Karpas-422 (cell line): Measurements from ENCODE around the gene HJURP. TPM values are rescaled to one million over a fixed set of nuclear protein-coding genes. Genes with fewer than 3 reads are reported as not detected.

Source experiments
- DNase-seq: peaks from one replicate; pipeline ENCODE4 v3.0.0-alpha.2; 2015
- H2AFZ ChIP-seq: fragments of 200-600 bp; sonication (generic); 2 replicates; pipeline ENCODE4 v1.6.1; 2014; ENCODE audit warnings: antibody characterized with exemption, low read length, mixed read lengths
- H3K27ac ChIP-seq: fragments of 200-600 bp; sonication (generic); 2 replicates; pipeline ENCODE4 v1.5.1; 2014; ENCODE audit warnings: mild to moderate bottlenecking, low read length, moderate library complexity
- H3K27me3 ChIP-seq: fragments of 200-600 bp; sonication (generic); 2 replicates; pipeline ENCODE4 v1.6.1; 2014; ENCODE audit warnings: low read length, mixed read lengths
- H3K36me3 ChIP-seq: fragments of 200-600 bp; sonication (generic); 2 replicates; pipeline ENCODE4 v1.6.1; 2014; ENCODE audit warnings: low read length, mixed read lengths; ENCODE audit not compliant: insufficient read depth
- H3K4me1 ChIP-seq: fragments of 200-600 bp; sonication (generic); 2 replicates; pipeline ENCODE4 v1.6.1; 2014; ENCODE audit warnings: mild to moderate bottlenecking, low read length, mixed read lengths
- H3K4me2 ChIP-seq: fragments of 200-600 bp; sonication (generic); 2 replicates; pipeline ENCODE4 v1.6.1; 2014; ENCODE audit warnings: low read length, low read depth, mild to moderate bottlenecking; ENCODE audit not compliant: poor library complexity, severe bottlenecking
- H3K4me3 ChIP-seq: fragments of 200-600 bp; sonication (generic); 2 replicates; pipeline ENCODE4 v1.5.1; 2014; ENCODE audit warnings: mild to moderate bottlenecking, antibody characterized with exemption, low read length, mixed read lengths
- H3K79me2 ChIP-seq: fragments of 200-600 bp; sonication (generic); 2 replicates; pipeline ENCODE4 v1.6.1; 2014; ENCODE audit warnings: mild to moderate bottlenecking, low read length, mixed read lengths
- H3K9ac ChIP-seq: fragments of 200-600 bp; sonication (generic); 2 replicates; pipeline ENCODE4 v1.6.0; 2014; ENCODE audit warnings: low read length
- H3K9me2 ChIP-seq: fragments of 200-600 bp; sonication (generic), shearing (Covaris generic); replicated peaks from 2 replicates; pipeline ENCODE4 v1.6.0; 2014; ENCODE audit warnings: mild to moderate bottlenecking, low read length, moderate library complexity; ENCODE audit not compliant: insufficient read depth
- H3K9me3 ChIP-seq: fragments of 300-700, 200-600 bp; sonication (generic); 2 replicates; pipeline ENCODE4 v1.6.1; 2014; ENCODE audit warnings: low read length, mixed read lengths
- H4K20me1 ChIP-seq: fragments of 200-600 bp; sonication (generic); 2 replicates; pipeline ENCODE4 v1.6.1; 2014; ENCODE audit warnings: mild to moderate bottlenecking, antibody characterized with exemption, low read length, low read depth; ENCODE audit not compliant: insufficient read depth
- total RNA-seq: library from RNA; depleted of rRNA; stranded (reverse); fragments of >200 nt; shearing (Covaris generic); gene quantifications from 2 replicates; pipeline ENCODE4 v1.2.3, GENCODE V29; 2014; ENCODE audit warnings: low replicate concordance; rRNA removed

The HJURP gene
- total RNA-seq, 1 experiment from 2014 or later, result 29.0 TPM

- Histone ChIP-seq H3K9me2 (no peaks in the 10 kb centered on the region), H2AFZ (no peak overlapping the region), H3K79me2 (no peaks in the 10 kb centered on the region), H3K4me2 (no peak overlapping the region), H3K4me3 (no peak overlapping the region), H3K9ac (no peak overlapping the region), H3K36me3 (no peaks in the 10 kb centered on the region), H3K9me3 (no peaks in the 10 kb centered on the region), H4K20me1 (no peaks in the 10 kb centered on the region), H3K27me3 (no peaks in the 10 kb centered on the region), H3K27ac (no peak overlapping the region), H3K4me1 (peaks cover 3% of the 10 kb centered on the region; the same call in 1 of the 2 replicates)
- DNase-seq, result no peak
Observed at GRCh38 chr2:233793465-233794127, 60.7 kb downstream of the HJURP start.

- Histone ChIP-seq H3K4me3 (no peak overlapping the region), H3K27ac (no peak overlapping the region)
- no peak for DNase-seq
Observed at GRCh38 chr2:233792720-233793119, 61.6 kb downstream of the HJURP start.

GRCh38 chr2:233791883-233792329 lies 62.4 kb downstream of the HJURP start:
- no peaks in the 10 kb centered on the region for H3K9me2 ChIP-seq
- H3K27me3 ChIP-seq, result no peaks in the 10 kb centered on the region
- DNase-seq, result no peak
- H3K4me1 ChIP-seq, result peaks cover 3% of the 10 kb centered on the region; the same call in 1 of the 2 replicates
- H3K9me3 ChIP-seq, result no peaks in the 10 kb centered on the region
- H3K27ac ChIP-seq, result no peak overlapping the region
- no peaks in the 10 kb centered on the region for H3K79me2 ChIP-seq
- H3K36me3 ChIP-seq, result no peaks in the 10 kb centered on the region
- no peak overlapping the region for H3K4me3 ChIP-seq
- no peak overlapping the region for H3K9ac ChIP-seq
- no peaks in the 10 kb centered on the region for H4K20me1 ChIP-seq
- H2AFZ ChIP-seq, result no peak overlapping the region
- no peak overlapping the region for H3K4me2 ChIP-seq

More at GRCh38 chr2:233792720-233793119, 61.6 kb downstream of the HJURP start:
- Histone ChIP-seq H3K9ac (no peak overlapping the region), H3K9me3 (no peaks in the 10 kb centered on the region), H3K4me1 (peaks cover 3% of the 10 kb centered on the region; the same call in 1 of the 2 replicates), H3K9me2 (no peaks in the 10 kb centered on the region), H3K36me3 (no peaks in the 10 kb centered on the region), H4K20me1 (no peaks in the 10 kb centered on the region), H3K79me2 (no peaks in the 10 kb centered on the region), H3K4me2 (no peak overlapping the region), H2AFZ (no peak overlapping the region), H3K27me3 (no peaks in the 10 kb centered on the region)

GRCh38 chr2:233791151-233791882 lies 63.0 kb downstream of the HJURP start:
- H3K27ac ChIP-seq, result no peak overlapping the region
- no peak for DNase-seq
- H2AFZ ChIP-seq, result no peak overlapping the region
- H3K4me1 ChIP-seq, result peaks cover 3% of the 10 kb centered on the region; the same call in 1 of the 2 replicates
- H4K20me1 ChIP-seq, result no peaks in the 10 kb centered on the region
- H3K36me3 ChIP-seq, result no peaks in the 10 kb centered on the region
- no peaks in the 10 kb centered on the region for H3K79me2 ChIP-seq
- H3K4me2 ChIP-seq, result no peak overlapping the region
- no peak overlapping the region for H3K4me3 ChIP-seq
- H3K9ac ChIP-seq, result no peak overlapping the region
- H3K9me2 ChIP-seq, result no peaks in the 10 kb centered on the region
- H3K27me3 ChIP-seq, result no peaks in the 10 kb centered on the region; the same call in 1 of the 2 replicates
- no peaks in the 10 kb centered on the region for H3K9me3 ChIP-seq

- no peaks in the 10 kb centered on the region for H3K36me3 ChIP-seq
- no peak overlapping the region for H3K27ac ChIP-seq
- no peaks in the 10 kb centered on the region for H3K9me3 ChIP-seq
- DNase-seq, result no peak
- H3K4me2 ChIP-seq, result no peak overlapping the region
- H2AFZ ChIP-seq, result no peak overlapping the region
- peaks cover 11% of the 10 kb centered on the region for H3K4me1 ChIP-seq
- H3K9ac ChIP-seq, result no peak overlapping the region
- no peaks in the 10 kb centered on the region for H4K20me1 ChIP-seq
- H3K4me3 ChIP-seq, result no peak overlapping the region
- no peaks in the 10 kb centered on the region; the same call in 1 of the 2 replicates for H3K27me3 ChIP-seq
- no peaks in the 10 kb centered on the region for H3K9me2 ChIP-seq
- no peaks in the 10 kb centered on the region for H3K79me2 ChIP-seq
Observed at GRCh38 chr2:233789554-233789953, 64.8 kb downstream of the HJURP start.

Other genes with a start within 250 kb of the HJURP start
- gene UGT1A8, start 236.9 kb downstream of the HJURP start, total RNA-seq, result 0.18 TPM in 1 of 2 replicates, not detected in the other
- 0.11 and 0.14 TPM in 2 replicates for gene UGT1A10, start 218.1 kb downstream of the HJURP start, total RNA-seq
- not detected in 2 replicates for gene UGT1A9, start 182.6 kb downstream of the HJURP start, total RNA-seq
- 0.18 TPM in 1 of 2 replicates, not detected in the other for gene UGT1A7, start 172.6 kb downstream of the HJURP start, total RNA-seq
- not detected in 2 replicates for gene UGT1A6, start 161.6 kb downstream of the HJURP start, total RNA-seq
- gene UGT1A5, start 141.6 kb downstream of the HJURP start, total RNA-seq, result not detected in 2 replicates
- not detected in 2 replicates for gene UGT1A4, start 135.8 kb downstream of the HJURP start, total RNA-seq
- gene UGT1A3, start 125.5 kb downstream of the HJURP start, total RNA-seq, result not detected in 2 replicates
- not detected in 2 replicates for gene UGT1A1, start 94.3 kb downstream of the HJURP start, total RNA-seq
- 1.9 and 2.6 TPM in 2 replicates for gene MROH2A, start 76.2 kb downstream of the HJURP start, total RNA-seq
- not detected in 2 replicates for gene TRPM8, start 62.8 kb upstream of the HJURP start, total RNA-seq
- not detected in 2 replicates for gene SPP2, start 196.2 kb upstream of the HJURP start, total RNA-seq